WTC11 (cell line): ENCODE data around the gene DNAAF1.

ENCODE experiments used
- ATF3 ChIP-seq: sonication (generic); formaldehyde crosslinking; conservative IDR thresholded peaks from 2 replicates; pipeline ENCODE4 v1.8.1; 2022; ENCODE audit warnings: mild to moderate bottlenecking, missing genetic modification reagents
- CDX4 ChIP-seq: fragments of 250-450 bp; sonication (Bioruptor Pico); IDR thresholded peaks from 2 replicates; pipeline ENCODE4 v1.9.0; 2021; ENCODE audit warnings: moderate library complexity, mild to moderate bottlenecking, inconsistent platforms, borderline replicate concordance
- CTCF ChIP-seq: fragments of 200-600 bp; IDR thresholded peaks from 2 replicates; pipeline ENCODE4 v1.8.0; 2022; ENCODE audit warnings: antibody characterized with exemption
- ESRRA ChIP-seq: sonication (generic); formaldehyde crosslinking; IDR thresholded peaks from 2 replicates; pipeline ENCODE4 v1.8.1; 2022; ENCODE audit warnings: mild to moderate bottlenecking, missing genetic modification reagents, borderline replicate concordance
- SP1 ChIP-seq: sonication (generic); formaldehyde crosslinking; conservative IDR thresholded peaks from 2 replicates; pipeline ENCODE4 v1.8.1; 2022; ENCODE audit warnings: missing genetic modification reagents
- ZBTB21 ChIP-seq: sonication (generic); formaldehyde crosslinking; IDR thresholded peaks from 2 replicates; pipeline ENCODE4 v1.8.1; 2023; ENCODE audit warnings: mild to moderate bottlenecking, missing genetic modification reagents, borderline replicate concordance
- ZNF121 ChIP-seq: sonication (generic); formaldehyde crosslinking; IDR thresholded peaks from 2 replicates; pipeline ENCODE4 v1.8.0; 2023; ENCODE audit warnings: missing genetic modification reagents
- ZNF232 ChIP-seq: sonication (generic); formaldehyde crosslinking; IDR thresholded peaks from 2 replicates; pipeline ENCODE4 v1.8.0; 2022; ENCODE audit warnings: mild to moderate bottlenecking, missing genetic modification reagents
- ZNF281 ChIP-seq: sonication (generic); formaldehyde crosslinking; IDR thresholded peaks from 2 replicates; pipeline ENCODE4 v1.8.0; 2023; ENCODE audit warnings: mild to moderate bottlenecking, missing genetic modification reagents

- TF ChIP-seq ZNF281 (CRISPR knock-in tag) (no peak), CTCF (no peak), ZBTB21 (CRISPR knock-in tag) (no peak), ZNF121 (CRISPR knock-in tag) (no peak), ESRRA (CRISPR knock-in tag) (no peak), ATF3 (CRISPR knock-in tag) (no peak), ZNF232 (CRISPR knock-in tag) (no peak), SP1 (CRISPR knock-in tag) (no peak), CDX4 (no peak)
Observed at GRCh38 chr16:84121007-84121406, 24.1 kb upstream of the DNAAF1 start.
